K562 (cell line): ENCODE results near the gene CCNT2. TPM values are rescaled to one million over a fixed set of nuclear protein-coding genes. Genes with fewer than 3 reads are reported as not detected.
A peak's percentile ranks its signal among the peaks of the same experiment; 100 is the strongest.

ENCODE experiments used
- ATAC-seq: fragments of 200-7000 bp; cut with Tn5 transposase; 3 replicates; pipeline ENCODE4 v1.9.1; 2020; ENCODE audit warnings: moderate library complexity
- BruUV-seq: library from RNA; stranded (reverse); fragments of 400-500 nt; replicated peaks from 2 replicates; lab custom pipeline; 2021; lab: Mats Ljungman, UMichigan
- CTCF ChIA-PET: fragments of 300-600 bp; formaldehyde crosslinking; extraction: SDS; loops from one replicate; lab custom pipeline; 2021; ENCODE audit warnings: low intra/inter-chr PET ratio; lab: Yijun Ruan, JAX
- POLR2A ChIA-PET: fragments of 300-600, 350-650 bp; sonication (Branson Sonifier 250); formaldehyde crosslinking; extraction: SDS; loops from one replicate; lab custom pipeline; 2021; ENCODE audit warnings: antibody characterized with exemption, inconsistent platforms; lab: Yijun Ruan, JAX
- DNase-seq, 4 experiments: peaks; one replicate each; pipeline versions ENCODE4 v3.0.0 to v3.0.0-alpha.2; 2011 to 2018; ENCODE audit warnings: low spot score in 3 of 4, mixed read lengths in 3 of 4; ENCODE audit errors: extremely low read depth in 1 of 4
- FAIRE-seq: peaks from 2 replicates; lab custom pipeline; 2011; peaks lifted over from hg19 to GRCh38; lab: Jason Lieb, UNC
- H2AFZ ChIP-seq: 2 replicates; pipeline ENCODE4 v1.6.0; 2011; ENCODE audit warnings: low read depth, low read length, control low read depth, inconsistent platforms
- H3K27ac ChIP-seq: fragments of 200-600 bp; 3 replicates; pipeline ENCODE4 v1.8.0; 2011; ENCODE audit warnings: low read depth, mild to moderate bottlenecking, control low read depth, inconsistent platforms, low read length, moderate library complexity, mixed read lengths; ENCODE audit errors: extremely low read depth
- H3K27me3 ChIP-seq, 2 experiments: fragments of 300-600 bp in 1 of 2; 2 replicates in 1 of 2; 3 replicates in 1 of 2; pipeline versions ENCODE4 v1.6.0 to v1.8.0; 2011; ENCODE audit warnings: inconsistent platforms in 2 of 2, low read length in 2 of 2, mild to moderate bottlenecking in 1 of 2, mixed read lengths in 1 of 2, moderate library complexity in 1 of 2; ENCODE audit not compliant: control insufficient read depth in 2 of 2, insufficient read depth in 2 of 2
- H3K36me3 ChIP-seq: fragments of 300-600 bp; 3 replicates; pipeline ENCODE4 v1.8.0; 2011; ENCODE audit warnings: mild to moderate bottlenecking, low read length, inconsistent platforms; ENCODE audit not compliant: control insufficient read depth, insufficient read depth
- H3K4me1 ChIP-seq, 2 experiments: fragments of 200-600 bp in 1 of 2; replicated peaks in 1 of 2; 2 replicates in 1 of 2; 3 replicates in 1 of 2; pipeline versions ENCODE4 v1.5.1 to v1.8.0; 2011; ENCODE audit warnings: inconsistent platforms in 2 of 2, low read length in 2 of 2, mild to moderate bottlenecking in 1 of 2, mixed read lengths in 1 of 2, moderate library complexity in 1 of 2; ENCODE audit not compliant: control insufficient read depth in 2 of 2, insufficient read depth in 2 of 2
- H3K4me2 ChIP-seq: 2 replicates; pipeline ENCODE4 v1.6.1; 2011; ENCODE audit warnings: low read length, control low read depth, inconsistent platforms, mixed read lengths; ENCODE audit not compliant: insufficient read depth
- H3K4me3 ChIP-seq: fragments of 200-600 bp; sonication (generic), shearing (Covaris generic); 2 replicates; pipeline ENCODE4 v1.5.1; 2016; ENCODE audit warnings: control low read depth, inconsistent platforms
- H3K79me2 ChIP-seq: fragments of 200-600 bp; 3 replicates; pipeline ENCODE4 v1.8.0; 2011; ENCODE audit warnings: low read length, inconsistent platforms; ENCODE audit not compliant: control insufficient read depth, insufficient read depth
- H3K9ac ChIP-seq, 2 experiments: 2 replicates each; pipeline versions ENCODE4 v1.6.0 to v1.6.1; 2011; ENCODE audit warnings: low read depth in 2 of 2, low read length in 2 of 2, control low read depth in 1 of 2, inconsistent platforms in 1 of 2, mild to moderate bottlenecking in 1 of 2, mixed read lengths in 1 of 2; ENCODE audit not compliant: insufficient read depth in 1 of 2
- H3K9me1 ChIP-seq: one replicate; pipeline ENCODE4 v1.6.0; 2011; ENCODE audit warnings: inconsistent platforms, mild to moderate bottlenecking, low read length, moderate library complexity; ENCODE audit not compliant: control insufficient read depth, insufficient read depth
- H3K9me3 ChIP-seq: replicated peaks from 2 replicates; pipeline ENCODE4 v1.5.1; 2011; ENCODE audit warnings: low read depth, low read length, inconsistent platforms; ENCODE audit not compliant: control insufficient read depth, insufficient read depth
- H4K20me1 ChIP-seq: replicated peaks from 2 replicates; pipeline ENCODE4 v1.6.1; 2011; ENCODE audit warnings: low read length, inconsistent platforms, mixed read lengths; ENCODE audit not compliant: control insufficient read depth, insufficient read depth
- CTCF ChIP-seq, 3 experiments: IDR thresholded peaks in 2 of 3; conservative IDR thresholded peaks in 1 of 3; 2 replicates each; pipeline ENCODE4 v1.5.1; 2011 to 2012; ENCODE audit warnings: low read length in 3 of 3, mild to moderate bottlenecking in 3 of 3, control low read depth in 2 of 3, improper control_type of control experiment in 1 of 3, inconsistent platforms in 1 of 3, low read depth in 1 of 3, mixed read lengths in 1 of 3, moderate library complexity in 1 of 3; ENCODE audit not compliant: insufficient read depth in 2 of 3
- RAD21 ChIP-seq, 2 experiments: fragments of 250-450 bp in 1 of 2; fragments of 450-650 bp in 1 of 2; sonication (Bioruptor Pico) in 1 of 2; formaldehyde crosslinking in 1 of 2; IDR thresholded peaks in 1 of 2; conservative IDR thresholded peaks in 1 of 2; 2 replicates each; pipeline versions ENCODE4 v1.4.0 to v1.8.0; 2020 to 2022; ENCODE audit warnings: mild to moderate bottlenecking in 2 of 2, moderate library complexity in 1 of 2
- SRSF3 ChIP-seq: fragments of 200-400 bp; formaldehyde crosslinking; IDR thresholded peaks from 2 replicates; pipeline ENCODE4 v1.6.1; 2016; ENCODE audit warnings: mild to moderate bottlenecking, low read length, moderate library complexity; ENCODE audit not compliant: insufficient read depth
- ZNF507 ChIP-seq: conservative IDR thresholded peaks from 2 replicates; pipeline ENCODE4 v1.6.1; 2017; ENCODE audit warnings: missing genetic modification characterization, missing compliant biosample characterization
- ZNF76 ChIP-seq: fragments of 250-450 bp; sonication (Bioruptor Pico); IDR thresholded peaks from 2 replicates; pipeline ENCODE4 v1.4.0; 2020; ENCODE audit warnings: mild to moderate bottlenecking, moderate library complexity, borderline replicate concordance
- WGBS: fragments of 100-300 bp; shearing (Covaris generic); methylation state at CpG from one replicate; pipeline ENCODE4 v1.1.6; 2016; ENCODE audit warnings: low coverage, mixed read lengths; ENCODE audit not compliant: insufficient coverage; ENCODE audit errors: missing lambda C conversion rate; 5-methylcytosine and 5-hydroxymethylcytosine counted together
- in situ Hi-C: fragments of 300-500 bp; cut with MboI; formaldehyde crosslinking; loops from 4 replicates; pipeline ENCODE4 v1.15.0; 2018; ENCODE audit warnings: inconsistent platforms, mixed read lengths
- intact Hi-C: fragments of 100-400 bp; cut with micrococcal nuclease; formaldehyde crosslinking; loops from 2 replicates; pipeline ENCODE4 v1.14.2; 2022
- polyA plus RNA-seq, 8 experiments: library from polyadenylated mRNA; depleted of rRNA in 4 of 8; stranded (reverse) in 5 of 8; unstranded in 3 of 8; fragments of >200 nt; fragmentation: Nextera tagmentation in 2 of 8; fragmentation: Illumina TruSeq in 1 of 8; extraction: Ambion mirVana in 2 of 8; extraction: Trizol in 1 of 8; gene quantifications; 2 replicates each; pipeline versions ENCODE4 v1.2.1 to v1.2.3, GENCODE V29; 2011 to 2014; ENCODE audit warnings: inconsistent platforms in 1 of 8, missing spikeins in 1 of 8
- total RNA-seq, 7 experiments: library from RNA; depleted of rRNA in 6 of 7; stranded (reverse); fragments of >200 nt in 6 of 7; fragmentation: Illumina TruSeq in 2 of 7; extraction: Trizol in 2 of 7; gene quantifications; 2 replicates each; pipeline versions ENCODE4 v1.2.1 to v1.2.3, GENCODE V29; 2011 to 2021; ENCODE audit warnings: low replicate concordance in 1 of 7

The CCNT2 gene
- total and polyA plus RNA-seq, 9 of the 15 experiments (the other 6 are each of a cell fraction or from before 2014, with no cell fraction given) = 12.6 to 30.0 (median 22.7) TPM

GRCh38 chr2:134884435-134884834 lies 34.2 kb upstream of the CCNT2 start (continued):
- TF ChIP-seq ZNF76 (CRISPR knock-in tag) = no peak
- TF ChIP-seq, all 486 proteins: peak for 0

GRCh38 chr2:134892282-134893035 lies 26.2 kb upstream of the CCNT2 start:
- no peak for FAIRE-seq
- Histone ChIP-seq H3K4me3 (no peak overlapping the region), H4K20me1 (no peaks in the 10 kb centered on the region), H3K36me3 (no peaks in the 10 kb centered on the region), H3K4me1 (no peaks in the 10 kb centered on the region), H3K9me1 (no peaks in the 10 kb centered on the region), H3K4me2 (no peak overlapping the region), H2AFZ (no peak overlapping the region), H3K27ac (no peak overlapping the region), H3K79me2 (no peaks in the 10 kb centered on the region), H3K9ac (no peak overlapping the region), H3K9me3 (no peaks in the 10 kb centered on the region), H3K27me3 (no peaks in the 10 kb centered on the region)
- no peak for TF ChIP-seq ZNF507 (tag)
- no peak for DNase-seq
- no TSS peak for BruUV-seq
- ChIA-PET POLR2A (interaction anchor here (1.4 kb wide), 1 partner anchor 26 kb away, joined by 5 read pairs; the partner anchor contains the start of gene CCNT2), CTCF (no interaction called here)
- no peak for ATAC-seq
- WGBS = 0% methylated on average over 1 of the region's 1 CpG
- in situ Hi-C loops = no loop called here
- intact Hi-C loops = no loop called here

GRCh38 chr2:134897932-134898331 lies 20.7 kb upstream of the CCNT2 start:
- Histone ChIP-seq H3K9me1 (no peaks in the 10 kb centered on the region), H4K20me1 (no peaks in the 10 kb centered on the region), H3K9ac (no peak overlapping the region), H3K36me3 (no peaks in the 10 kb centered on the region), H3K4me2 (no peak overlapping the region), H3K79me2 (no peaks in the 10 kb centered on the region), H3K9me3 (no peaks in the 10 kb centered on the region), H2AFZ (no peak overlapping the region), H3K4me1 (no peaks in the 10 kb centered on the region), H3K27me3 (peaks cover 0 to 4% of the 10 kb centered on the region in 2 experiments; a peak in 1 of 5 replicates), H3K27ac (no peak overlapping the region), H3K4me3 (no peak overlapping the region)
- DNase-seq (no peak), FAIRE-seq (no peak), ATAC-seq (no peak)
- intact Hi-C loops = loop anchor here (2.0 to 5.0 kb wide), 2 partner anchors 241 to 437 kb away; no protein-coding TSS in a partner anchor
- CTCF ChIA-PET = interaction anchor here (0.6 to 2.0 kb wide), 6 partner anchors 122 to 1011 kb away, joined by 3 to 13 read pairs (median 6); no protein-coding TSS in a partner anchor
- in situ Hi-C loops = no loop called here
- BruUV-seq = no TSS peak
- POLR2A ChIA-PET = no interaction called here
- TF ChIP-seq RAD21 (CRISPR knock-in tag; conservative IDR thresholded peaks at IDR 0.05 in 1 of 2, IDR thresholded peaks at IDR 0.05 in 1 of 2) (peak; percentile 61 to 80), CTCF (IDR thresholded peaks at IDR 0.05 in 2 of 3, conservative IDR thresholded peaks at IDR 0.05 in 1 of 3; ENCODE audit: insufficient read depth in 2 of 3, low read depth in 1 of 3, low read length in 3 of 3) (peak in 2 of 3 experiments; percentile 9 to 56; a peak in 3 of 6 replicates), SRSF3 (no peak)
